ENCODE results near the gene WDR31.

WDR31 gene

DNA sequence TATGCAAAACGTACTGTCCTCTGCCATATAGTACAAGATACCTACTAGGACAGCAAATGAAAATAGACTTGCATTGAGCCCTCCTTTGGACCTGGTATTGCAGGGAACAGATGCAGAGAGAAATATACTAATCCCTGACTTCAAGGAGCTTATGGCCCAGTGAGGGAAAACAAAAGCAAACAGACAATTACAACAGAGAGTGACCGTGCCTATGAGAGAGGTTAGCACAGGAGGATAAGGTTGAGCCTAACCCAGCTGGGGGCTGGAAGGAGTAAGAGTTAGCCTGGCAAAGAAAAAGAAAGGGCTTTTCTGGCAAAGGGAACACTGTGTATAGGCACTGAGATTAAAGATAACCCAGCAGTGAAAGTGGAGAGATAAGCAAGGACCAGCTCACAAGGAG lies 70.2 kb downstream of the WDR31 start:
- in situ Hi-C loops (cut with MboI; ENCODE audit: low pct_unique_long_range_greater_than_20kb, low sequenced_read_pairs, unreplicated experiment) = no loop called here
- DNase-seq (ENCODE audit: low spot score) = no peak
- no peak for TF ChIP-seq CTCF (IDR thresholded peaks at IDR 0.05; ENCODE audit: extremely low read depth, insufficient read depth, missing control alignments)

GRCh38 chr9:113269355-113269754 lies 70.7 kb downstream of the WDR31 start:
- TF ChIP-seq CTCF (IDR thresholded peaks at IDR 0.05; ENCODE audit: extremely low read depth, insufficient read depth, missing control alignments) = no peak
- in situ Hi-C loops (cut with MboI; ENCODE audit: low pct_unique_long_range_greater_than_20kb, low sequenced_read_pairs, unreplicated experiment) = no loop called here

DNA sequence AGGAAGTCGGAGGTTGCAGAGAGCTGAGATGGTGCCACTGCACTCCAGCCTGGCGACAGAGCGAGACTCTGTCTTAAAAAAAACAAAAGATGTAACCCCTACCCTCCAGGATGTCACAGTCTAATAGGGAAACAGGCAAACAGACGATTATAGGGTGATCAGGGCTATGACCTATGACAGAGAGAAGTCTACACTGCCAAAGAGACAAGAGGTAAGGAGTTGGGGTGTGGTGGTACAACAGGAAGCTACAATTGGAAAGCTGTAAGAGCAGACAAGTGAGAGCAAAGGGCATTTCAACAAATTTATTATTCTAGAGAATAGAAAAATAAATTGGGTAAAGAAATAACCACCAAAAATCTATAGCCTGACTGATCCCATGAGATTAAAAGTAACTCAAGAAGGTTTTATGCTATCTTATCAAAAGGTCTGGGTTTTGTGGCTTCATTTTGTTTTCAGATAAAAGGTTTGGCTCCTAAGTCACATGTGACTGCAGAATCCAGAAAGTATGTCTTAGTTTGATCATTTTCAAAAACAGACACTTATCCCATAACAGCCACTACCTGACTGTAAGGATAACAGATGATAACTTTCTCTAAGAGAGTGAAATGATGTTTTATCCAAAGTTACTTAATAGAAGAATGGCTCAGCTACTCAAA lies 72.0 kb downstream of the WDR31 start:
- TF ChIP-seq CTCF (IDR thresholded peaks at IDR 0.05; ENCODE audit: extremely low read depth, insufficient read depth, missing control alignments) = no peak
- in situ Hi-C loops (cut with MboI; ENCODE audit: low pct_unique_long_range_greater_than_20kb, low sequenced_read_pairs, unreplicated experiment) = no loop called here
- DNase-seq (ENCODE audit: low spot score) = no peak

More at GRCh38 chr9:113269355-113269754, 70.7 kb downstream of the WDR31 start:
- DNase-seq (ENCODE audit: low spot score) = no peak

- in situ Hi-C loops (cut with MboI; ENCODE audit: low pct_unique_long_range_greater_than_20kb, low sequenced_read_pairs, unreplicated experiment) = no loop called here
Observed at GRCh38 chr9:113266174-113266573, 73.9 kb downstream of the WDR31 start.

More at GRCh38 chr9:113266174-113266573, 73.9 kb downstream of the WDR31 start:
- TF ChIP-seq CTCF (IDR thresholded peaks at IDR 0.05; ENCODE audit: extremely low read depth, insufficient read depth, missing control alignments) = no peak
- DNase-seq (ENCODE audit: low spot score) = no peak

Measured in GM13977 (cell line).